ENCODE results near the gene CCDC92. TPM values are rescaled to one million over a fixed set of nuclear protein-coding genes. Genes with fewer than 3 reads are reported as not detected.

CCDC92 gene
- polyA plus RNA-seq, 1 donor from 2014 or later, result 11.3 TPM

GRCh38 chr12:123899368-123899767 is 73.3 kb downstream of the CCDC92 start:
- H3F3A ChIP-seq (ENCODE audit: insufficient read depth, low read length, poor library complexity, severe bottlenecking), result no peaks in the 10 kb centered on the region
- H3K27ac ChIP-seq (ENCODE audit: low read length), result no peak overlapping the region
- H3K9me2 ChIP-seq (ENCODE audit: insufficient read depth, low read length), result no peaks in the 10 kb centered on the region
- no peak overlapping the region for H3K4me2 ChIP-seq (ENCODE audit: low read length)
- no peak overlapping the region for H3K9ac ChIP-seq (ENCODE audit: low read length)
- H3K9me3 ChIP-seq (ENCODE audit: low read length), result no peaks in the 10 kb centered on the region
- H3K4me3 ChIP-seq (ENCODE audit: low read length), result no peak overlapping the region
- no peaks in the 10 kb centered on the region for H4K20me1 ChIP-seq (ENCODE audit: insufficient read depth)
- no peaks in the 10 kb centered on the region for H3K36me3 ChIP-seq (ENCODE audit: insufficient read depth, low read length)
- H2AFZ ChIP-seq (ENCODE audit: low read depth, low read length), result no peak overlapping the region
- no peaks in the 10 kb centered on the region for H3K27me3 ChIP-seq (ENCODE audit: insufficient read depth, low read depth, low read length)
- H3K79me2 ChIP-seq (replicated peaks; ENCODE audit: insufficient read depth, low read length), result no peaks in the 10 kb centered on the region
- TF ChIP-seq POLR2AphosphoS5 (IDR thresholded peaks at IDR 0.05) (no peak), TAF1 (IDR thresholded peaks at IDR 0.05; ENCODE audit: low read depth) (no peak), MXI1 (conservative IDR thresholded peaks at IDR 0.05; ENCODE audit: poor library complexity, severe bottlenecking) (no peak), CTCF (IDR thresholded peaks at IDR 0.05; ENCODE audit: poor library complexity, severe bottlenecking) (no peak), EZH2 (IDR thresholded peaks at IDR 0.05; ENCODE audit: borderline replicate concordance, insufficient read depth, low read length, poor library complexity, severe bottlenecking) (no peak), SMC3 (conservative IDR thresholded peaks at IDR 0.05; ENCODE audit: poor library complexity) (no peak), EP300 (conservative IDR thresholded peaks at IDR 0.05; ENCODE audit: poor library complexity, severe bottlenecking) (no peak), RAD21 (conservative IDR thresholded peaks at IDR 0.05) (no peak), REST (IDR thresholded peaks at IDR 0.05; ENCODE audit: borderline replicate concordance) (no peak)

- Histone ChIP-seq H3K9ac (ENCODE audit: low read length) (no peak overlapping the region), H3K9me2 (ENCODE audit: insufficient read depth, low read length) (no peaks in the 10 kb centered on the region), H4K20me1 (ENCODE audit: insufficient read depth) (no peaks in the 10 kb centered on the region), H3K4me3 (ENCODE audit: low read length) (no peak overlapping the region), H3K27me3 (ENCODE audit: insufficient read depth, low read depth, low read length) (no peaks in the 10 kb centered on the region), H2AFZ (ENCODE audit: low read depth, low read length) (no peak overlapping the region), H3K9me3 (ENCODE audit: low read length) (no peaks in the 10 kb centered on the region), H3K27ac (ENCODE audit: low read length) (no peak overlapping the region), H3K4me2 (ENCODE audit: low read length) (no peak overlapping the region), H3F3A (ENCODE audit: insufficient read depth, low read length, poor library complexity, severe bottlenecking) (no peaks in the 10 kb centered on the region), H3K36me3 (ENCODE audit: insufficient read depth, low read length) (no peaks in the 10 kb centered on the region), H3K79me2 (replicated peaks; ENCODE audit: insufficient read depth, low read length) (no peaks in the 10 kb centered on the region)
- no peak for TF ChIP-seq SMC3 (conservative IDR thresholded peaks at IDR 0.05; ENCODE audit: poor library complexity)
- no peak for TF ChIP-seq EZH2 (IDR thresholded peaks at IDR 0.05; ENCODE audit: borderline replicate concordance, insufficient read depth, low read length, poor library complexity, severe bottlenecking)
- TF ChIP-seq EP300 (conservative IDR thresholded peaks at IDR 0.05; ENCODE audit: poor library complexity, severe bottlenecking), result no peak
- no peak for TF ChIP-seq REST (IDR thresholded peaks at IDR 0.05; ENCODE audit: borderline replicate concordance)
- TF ChIP-seq POLR2AphosphoS5 (IDR thresholded peaks at IDR 0.05), result no peak
Measured at GRCh38 chr12:123898673-123899072, 74.0 kb downstream of the CCDC92 start.
